VCaP (cell line): ENCODE results near the gene CACNA1S.

Source experiments
- H3K27ac ChIP-seq: fragments of 450-650 bp; 2 replicates; pipeline ENCODE4 v1.5.1; 2017
- CTCF ChIP-seq: fragments of 450-650 bp; conservative IDR thresholded peaks from 2 replicates; pipeline ENCODE4 v1.5.1; 2017; ENCODE audit warnings: mild to moderate bottlenecking, moderate library complexity

CACNA1S gene

GRCh38 chr1:201036188-201036842 is 75.9 kb downstream of the CACNA1S start:
- no peak for TF ChIP-seq CTCF
- H3K27ac ChIP-seq = no peak overlapping the region

- TF ChIP-seq CTCF = no peak
- H3K27ac ChIP-seq = no peak overlapping the region
These were observed 77.6 kb downstream of the CACNA1S start for GRCh38 chr1:201034671-201035070.

- no peak for TF ChIP-seq CTCF
- H3K27ac ChIP-seq = no peak overlapping the region
These were observed 79.8 kb downstream of the CACNA1S start for GRCh38 chr1:201032408-201032807.

- no peak for TF ChIP-seq CTCF
- H3K27ac ChIP-seq = no peak overlapping the region
These were observed 83.8 kb downstream of the CACNA1S start for GRCh38 chr1:201028461-201028889.

GRCh38 chr1:201026836-201027235 is 85.4 kb downstream of the CACNA1S start:
- H3K27ac ChIP-seq = no peak overlapping the region
- no peak for TF ChIP-seq CTCF

- no peak for TF ChIP-seq CTCF
- no peak overlapping the region for H3K27ac ChIP-seq
These were observed 86.0 kb downstream of the CACNA1S start for GRCh38 chr1:201026234-201026633.

GRCh38 chr1:201025571-201026002 is 86.6 kb downstream of the CACNA1S start:
- no peak overlapping the region for H3K27ac ChIP-seq
- no peak; the same call in 1 of the 2 replicates for TF ChIP-seq CTCF
